Brain microvascular endothelial cell (primary cell): ENCODE data around the gene RAB25.
"Not testable (repeated sequence)": the region's sequence is repeated elsewhere in the genome, so short reads cannot be mapped to it uniquely, and the experiment has no call there.

Experiments
- DNase-seq: peaks from one replicate; pipeline ENCODE4 v3.0.0-alpha.2; 2020
- H3K27ac ChIP-seq: fragments of 250-450 bp; sonication (Bioruptor Pico); 2 replicates; pipeline ENCODE4 v1.5.1; 2020; ENCODE audit warnings: mild to moderate bottlenecking, moderate library complexity
- H3K27me3 ChIP-seq: fragments of 250-450 bp; sonication (Bioruptor Pico); replicated peaks from 2 replicates; pipeline ENCODE4 v1.5.1; 2020; ENCODE audit warnings: mild to moderate bottlenecking
- H3K36me3 ChIP-seq: fragments of 250-450 bp; sonication (Bioruptor Pico); replicated peaks from 2 replicates; pipeline ENCODE4 v1.5.1; 2020; ENCODE audit warnings: mild to moderate bottlenecking
- H3K4me3 ChIP-seq: 2 replicates; pipeline ENCODE4 v1.5.1; 2011; ENCODE audit warnings: low read depth, mild to moderate bottlenecking, control low read depth, low read length, moderate library complexity
- in situ Hi-C: cut with HindIII; loops from 2 replicates; pipeline ENCODE4 v1.10.0; 2017; ENCODE audit warnings: low sequenced_read_pairs, low pct_ligation_motif_present
- TF ChIP-seq, protein P1 (sequence below): IDR thresholded peaks from 2 replicates; pipeline ENCODE4 v1.5.1; 2011; ENCODE audit warnings: low read depth, mild to moderate bottlenecking, moderate library complexity, low read length, control low read depth, inconsistent platforms; ENCODE audit errors: missing control alignments

RAB25 gene

GRCh38 chr1:156069490-156070455 is 8.8 kb downstream of the RAB25 start:
- no peak overlapping the region for H3K4me3 ChIP-seq
- no peaks in the 10 kb centered on the region for H3K36me3 ChIP-seq
- DNase-seq, result no peak
- no peaks in the 10 kb centered on the region for H3K27me3 ChIP-seq
- in situ Hi-C loops, result no loop called here
- no peak overlapping the region for H3K27ac ChIP-seq
- TF ChIP-seq, protein P1, sequence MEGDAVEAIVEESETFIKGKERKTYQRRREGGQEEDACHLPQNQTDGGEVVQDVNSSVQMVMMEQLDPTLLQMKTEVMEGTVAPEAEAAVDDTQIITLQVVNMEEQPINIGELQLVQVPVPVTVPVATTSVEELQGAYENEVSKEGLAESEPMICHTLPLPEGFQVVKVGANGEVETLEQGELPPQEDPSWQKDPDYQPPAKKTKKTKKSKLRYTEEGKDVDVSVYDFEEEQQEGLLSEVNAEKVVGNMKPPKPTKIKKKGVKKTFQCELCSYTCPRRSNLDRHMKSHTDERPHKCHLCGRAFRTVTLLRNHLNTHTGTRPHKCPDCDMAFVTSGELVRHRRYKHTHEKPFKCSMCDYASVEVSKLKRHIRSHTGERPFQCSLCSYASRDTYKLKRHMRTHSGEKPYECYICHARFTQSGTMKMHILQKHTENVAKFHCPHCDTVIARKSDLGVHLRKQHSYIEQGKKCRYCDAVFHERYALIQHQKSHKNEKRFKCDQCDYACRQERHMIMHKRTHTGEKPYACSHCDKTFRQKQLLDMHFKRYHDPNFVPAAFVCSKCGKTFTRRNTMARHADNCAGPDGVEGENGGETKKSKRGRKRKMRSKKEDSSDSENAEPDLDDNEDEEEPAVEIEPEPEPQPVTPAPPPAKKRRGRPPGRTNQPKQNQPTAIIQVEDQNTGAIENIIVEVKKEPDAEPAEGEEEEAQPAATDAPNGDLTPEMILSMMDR, result no peak

DNA sequence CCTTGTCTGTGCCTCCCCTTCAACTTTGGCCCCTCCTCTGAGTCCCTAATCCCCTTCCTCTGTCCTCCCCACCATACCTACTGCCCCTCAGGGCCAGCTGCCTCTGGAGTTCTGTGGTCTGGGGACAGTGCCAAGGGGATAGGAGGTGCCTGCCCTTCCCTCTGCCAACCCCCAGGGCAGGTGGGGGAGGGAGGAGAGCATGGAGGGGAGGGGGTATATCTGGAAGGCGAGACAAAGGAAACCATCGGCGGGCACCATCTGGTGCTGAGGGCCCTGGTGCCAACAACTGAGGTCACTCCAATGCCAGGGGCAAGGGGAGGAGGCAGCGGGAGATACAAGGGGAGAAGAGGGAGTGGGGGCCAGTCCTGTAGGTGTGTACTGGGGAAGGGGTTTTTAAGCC is 9.6 kb downstream of the RAB25 start:
- in situ Hi-C loops, result no loop called here
- no peak overlapping the region for H3K27ac ChIP-seq
- no peak overlapping the region for H3K4me3 ChIP-seq
- no peak for DNase-seq
- no peaks in the 10 kb centered on the region for H3K27me3 ChIP-seq
- TF ChIP-seq, protein P1, result no peak
- no peaks in the 10 kb centered on the region for H3K36me3 ChIP-seq

GRCh38 chr1:156071332-156071816 is 10.4 kb downstream of the RAB25 start:
- H3K36me3 ChIP-seq, H3K4me3 ChIP-seq, in situ Hi-C loops, DNase-seq, H3K27ac ChIP-seq, H3K27me3 ChIP-seq: not testable (repeated sequence)

- no peak overlapping the region for H3K27ac ChIP-seq
- TF ChIP-seq, protein P1, result no peak
- no peak for DNase-seq
- in situ Hi-C loops, result no loop called here
- peaks cover 10% of the 10 kb centered on the region for H3K36me3 ChIP-seq
- no peaks in the 10 kb centered on the region for H3K27me3 ChIP-seq
- H3K4me3 ChIP-seq, result no peak overlapping the region
Observed at GRCh38 chr1:156072251-156072650, 11.3 kb downstream of the RAB25 start.

DNA sequence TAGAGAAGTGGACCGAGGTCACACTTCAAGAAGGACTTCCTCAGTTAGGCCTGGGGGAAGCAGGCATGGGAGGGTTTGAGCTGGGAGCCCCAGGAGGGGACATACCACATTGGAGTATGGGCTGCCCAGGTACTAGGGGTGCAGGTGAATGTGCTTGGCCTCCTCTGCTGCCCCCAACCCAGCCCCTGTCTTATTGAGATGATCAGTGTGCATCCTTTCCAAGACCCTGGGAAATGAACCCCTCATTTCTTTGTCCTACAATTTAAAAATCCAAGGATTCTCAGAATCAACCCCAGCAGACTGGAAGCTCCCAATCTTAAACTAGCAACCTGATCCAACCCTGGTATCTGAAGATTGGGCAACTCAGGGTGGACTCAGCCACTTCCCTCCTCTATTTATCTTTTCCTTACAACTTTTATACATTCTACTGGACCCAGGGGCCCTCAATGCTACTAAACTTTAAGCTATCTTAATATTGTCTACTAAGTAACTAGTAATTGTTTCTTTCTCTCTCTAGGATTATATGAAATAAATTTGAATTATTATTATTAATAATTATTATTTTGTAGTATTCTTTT is 12.2 kb downstream of the RAB25 start:
- TF ChIP-seq, protein P1, result no peak
- no peak for DNase-seq
- H3K27ac ChIP-seq, result no peak overlapping the region
- no peaks in the 10 kb centered on the region for H3K27me3 ChIP-seq
- in situ Hi-C loops, result no loop called here
- peaks cover 12% of the 10 kb centered on the region for H3K36me3 ChIP-seq
- no peak overlapping the region for H3K4me3 ChIP-seq

- no peaks in the 10 kb centered on the region for H3K27me3 ChIP-seq
- in situ Hi-C loops, result no loop called here
- DNase-seq, result no peak
- H3K36me3 ChIP-seq, result peaks cover 12% of the 10 kb centered on the region
- TF ChIP-seq, protein P1, result no peak
- no peak overlapping the region for H3K27ac ChIP-seq
- no peak overlapping the region for H3K4me3 ChIP-seq
Observed at GRCh38 chr1:156073740-156074139, 12.8 kb downstream of the RAB25 start.
